A673 (cell line): Measurements from ENCODE around the gene BTBD16. TPM values are rescaled to one million over a fixed set of nuclear protein-coding genes. Genes with fewer than 3 reads are reported as not detected.
A peak's percentile ranks its signal among the peaks of the same experiment; 100 is the strongest.

ENCODE experiments used
- BruUV-seq: library from RNA; stranded (reverse); fragments of 400-500 nt; replicated peaks from 2 replicates; lab custom pipeline; 2021; lab: Mats Ljungman, UMichigan
- CTCF ChIA-PET: fragments of 300-600 bp; sonication (Branson Sonifier 250); formaldehyde crosslinking; loops from one replicate; lab custom pipeline; 2022; ENCODE audit warnings: antibody characterized with exemption; lab: Charles Lee
- POLR2A ChIA-PET: fragments of 300-600 bp; sonication (Branson Sonifier 250); formaldehyde crosslinking; loops from one replicate; lab custom pipeline; 2022; ENCODE audit warnings: antibody characterized with exemption; ENCODE audit not compliant: low non-redundant PET; lab: Charles Lee
- DNase-seq: peaks from one replicate; pipeline ENCODE4 v3.0.0-alpha.2; 2015; ENCODE audit warnings: low spot score
- H3K27ac ChIP-seq: fragments of 200-600 bp; sonication (generic); 2 replicates; pipeline ENCODE4 v1.5.1; 2016; ENCODE audit warnings: mixed run types, low read depth, mild to moderate bottlenecking, mixed read lengths, antibody characterized with exemption, low read length; ENCODE audit not compliant: poor library complexity, severe bottlenecking
- H3K27me3 ChIP-seq: fragments of 200-600 bp; sonication (generic); replicated peaks from 2 replicates; pipeline ENCODE4 v1.6.1; 2017; ENCODE audit warnings: mixed run types, low read depth, mild to moderate bottlenecking, mixed read lengths, antibody characterized with exemption, low read length; ENCODE audit not compliant: insufficient read depth, poor library complexity
- H3K36me3 ChIP-seq: fragments of 200-600 bp; sonication (generic); 2 replicates; pipeline ENCODE4 v1.6.1; 2016; ENCODE audit warnings: mixed run types, mild to moderate bottlenecking, mixed read lengths, antibody characterized with exemption, low read length; ENCODE audit not compliant: insufficient read depth, poor library complexity, severe bottlenecking
- H3K4me1 ChIP-seq: fragments of 200-600 bp; sonication (generic); 2 replicates; pipeline ENCODE4 v1.6.1; 2017; ENCODE audit warnings: mixed run types, mild to moderate bottlenecking, mixed read lengths, antibody characterized with exemption, low read length; ENCODE audit not compliant: insufficient read depth, poor library complexity, severe bottlenecking
- H3K4me3 ChIP-seq: fragments of 200-600 bp; sonication (generic); 2 replicates; pipeline ENCODE4 v1.5.1; 2016; ENCODE audit warnings: low read depth, mixed run types, mild to moderate bottlenecking, mixed read lengths, low read length; ENCODE audit not compliant: poor library complexity, severe bottlenecking
- H3K9me3 ChIP-seq: fragments of 200-600 bp; sonication (generic); 2 replicates; pipeline ENCODE4 v1.6.1; 2016; ENCODE audit warnings: mixed run types, low read depth, mild to moderate bottlenecking, mixed read lengths, antibody characterized with exemption, low read length; ENCODE audit not compliant: poor library complexity, severe bottlenecking
- EZH2 ChIP-seq: fragments of 200-600 bp; sonication (generic); IDR thresholded peaks from 2 replicates; pipeline ENCODE4 v1.6.1; 2017; ENCODE audit warnings: borderline replicate concordance, low read depth, mild to moderate bottlenecking, mixed read lengths, antibody characterized with exemption, low read length; ENCODE audit not compliant: poor library complexity, severe bottlenecking
- intact Hi-C: fragments of 100-400 bp; cut with micrococcal nuclease; formaldehyde crosslinking; loops from one replicate; pipeline ENCODE4 v1.10.0; 2022; ENCODE audit not compliant: unreplicated experiment
- total RNA-seq: library from RNA; stranded (reverse); gene quantifications from 2 replicates; pipeline ENCODE4 v1.2.3, GENCODE V29; 2021
- TF ChIP-seq, protein P1 (sequence below): fragments of 300-800, 200-600 bp; sonication (generic); conservative IDR thresholded peaks from 2 replicates; pipeline ENCODE4 v1.5.1; 2017; ENCODE audit warnings: low read depth, mild to moderate bottlenecking, antibody characterized with exemption, low read length, moderate library complexity, mixed read lengths

BTBD16 gene
- total RNA-seq, 1 experiment from 2014 or later, result not detected

DNA sequence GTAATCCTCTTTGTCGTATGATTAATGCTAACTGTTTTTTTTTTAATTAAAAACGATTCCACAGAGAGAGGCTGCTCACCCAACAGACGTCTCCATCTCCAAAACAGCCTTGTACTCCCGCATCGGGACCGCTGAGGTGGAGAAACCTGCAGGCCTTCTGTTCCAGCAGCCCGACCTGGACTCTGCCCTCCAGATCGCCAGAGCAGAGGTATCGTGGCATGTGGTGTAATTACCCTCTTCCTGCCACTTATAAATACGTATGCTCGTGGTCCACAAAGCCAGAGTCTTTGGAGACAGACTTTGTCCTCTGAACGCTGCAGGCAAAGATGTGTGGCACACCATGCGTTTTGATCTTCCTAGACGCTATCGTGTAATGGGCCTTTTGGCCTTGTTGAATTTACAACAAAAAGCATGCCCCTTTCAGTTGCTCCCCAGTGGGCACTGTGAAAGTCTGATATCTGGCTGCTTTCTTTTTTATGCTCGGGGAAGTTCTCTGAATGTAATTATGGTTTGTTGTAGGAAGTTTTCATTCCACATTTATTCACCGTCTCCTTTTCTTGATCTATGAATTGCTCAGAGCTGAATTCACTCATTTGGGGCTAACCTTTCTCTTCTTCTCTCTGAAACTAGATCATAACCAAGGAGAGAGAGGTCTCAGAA lies 33.6 kb upstream of the BTBD16 start:
- H3K9me3 ChIP-seq, result no peaks in the 10 kb centered on the region
- no peak overlapping the region for H3K4me3 ChIP-seq
- DNase-seq, result no peak
- TF ChIP-seq EZH2, result no peak
- TF ChIP-seq, protein P1, sequence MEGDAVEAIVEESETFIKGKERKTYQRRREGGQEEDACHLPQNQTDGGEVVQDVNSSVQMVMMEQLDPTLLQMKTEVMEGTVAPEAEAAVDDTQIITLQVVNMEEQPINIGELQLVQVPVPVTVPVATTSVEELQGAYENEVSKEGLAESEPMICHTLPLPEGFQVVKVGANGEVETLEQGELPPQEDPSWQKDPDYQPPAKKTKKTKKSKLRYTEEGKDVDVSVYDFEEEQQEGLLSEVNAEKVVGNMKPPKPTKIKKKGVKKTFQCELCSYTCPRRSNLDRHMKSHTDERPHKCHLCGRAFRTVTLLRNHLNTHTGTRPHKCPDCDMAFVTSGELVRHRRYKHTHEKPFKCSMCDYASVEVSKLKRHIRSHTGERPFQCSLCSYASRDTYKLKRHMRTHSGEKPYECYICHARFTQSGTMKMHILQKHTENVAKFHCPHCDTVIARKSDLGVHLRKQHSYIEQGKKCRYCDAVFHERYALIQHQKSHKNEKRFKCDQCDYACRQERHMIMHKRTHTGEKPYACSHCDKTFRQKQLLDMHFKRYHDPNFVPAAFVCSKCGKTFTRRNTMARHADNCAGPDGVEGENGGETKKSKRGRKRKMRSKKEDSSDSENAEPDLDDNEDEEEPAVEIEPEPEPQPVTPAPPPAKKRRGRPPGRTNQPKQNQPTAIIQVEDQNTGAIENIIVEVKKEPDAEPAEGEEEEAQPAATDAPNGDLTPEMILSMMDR, result no peak
- no TSS peak for BruUV-seq
- intact Hi-C loops, result no loop called here
- CTCF ChIA-PET, result no interaction called here
- H3K27ac ChIP-seq, result no peak overlapping the region
- POLR2A ChIA-PET, result no interaction called here
- H3K36me3 ChIP-seq, result no peaks in the 10 kb centered on the region
- H3K4me1 ChIP-seq, result no peaks in the 10 kb centered on the region
- H3K27me3 ChIP-seq, result no peaks in the 10 kb centered on the region

DNA sequence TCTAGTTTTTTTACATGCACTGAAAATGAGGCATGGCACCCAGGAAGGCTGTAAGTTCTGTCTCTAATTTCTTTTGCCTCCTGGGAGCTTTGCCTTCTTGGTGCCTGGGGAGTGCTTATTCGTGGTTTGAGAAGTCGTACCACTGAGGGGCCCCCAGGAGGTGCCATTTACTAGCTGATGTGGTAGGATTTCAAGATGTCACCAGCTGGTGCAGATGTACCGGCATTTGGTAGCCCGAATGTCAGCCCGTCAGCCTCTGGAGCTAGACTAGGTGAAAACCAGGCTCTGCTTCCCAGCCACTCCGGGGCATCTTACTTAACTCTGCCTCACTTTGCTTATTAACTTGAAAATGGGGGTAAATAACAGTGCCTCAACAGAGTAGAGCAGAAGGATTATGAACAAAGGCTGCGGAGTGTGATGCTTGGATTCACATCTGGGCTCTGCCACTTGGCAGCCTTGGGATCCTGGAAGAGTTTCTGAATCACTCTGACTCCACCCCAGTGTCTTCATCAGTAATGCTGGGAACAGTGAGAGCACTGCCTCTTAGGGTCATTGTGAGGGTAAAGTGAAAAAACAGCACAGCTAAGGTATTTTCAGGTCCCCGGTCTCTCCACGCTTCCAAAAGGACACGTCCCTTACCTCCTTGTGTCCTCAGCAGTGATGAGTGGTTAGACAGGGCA lies 31.4 kb upstream of the BTBD16 start:
- CTCF ChIA-PET, result no interaction called here
- intact Hi-C loops, result no loop called here
- no TSS peak for BruUV-seq

DNA sequence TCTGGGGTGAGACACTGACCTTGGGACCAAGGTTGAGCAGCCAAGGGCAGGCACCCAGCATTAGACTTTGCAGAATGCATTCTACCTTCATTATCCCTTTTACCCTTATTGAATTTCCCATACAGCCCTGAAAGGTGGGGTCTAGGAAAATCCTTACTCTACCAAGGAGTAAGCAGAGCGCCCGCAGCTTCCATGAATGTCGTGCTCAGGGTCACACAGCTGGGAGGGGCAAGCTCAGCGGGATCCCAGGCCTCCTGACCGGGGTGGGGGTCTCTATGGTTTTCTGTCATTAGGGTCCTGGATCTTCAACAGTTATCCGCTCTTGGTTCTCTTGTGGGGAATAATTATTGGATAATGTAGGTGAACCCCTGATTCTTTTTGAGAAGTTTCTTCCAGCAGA lies 30.7 kb upstream of the BTBD16 start:
- Histone ChIP-seq H3K4me3 (no peak overlapping the region), H3K27ac (no peak overlapping the region), H3K4me1 (no peaks in the 10 kb centered on the region), H3K27me3 (peaks cover 10% of the 10 kb centered on the region), H3K9me3 (no peaks in the 10 kb centered on the region), H3K36me3 (no peaks in the 10 kb centered on the region)
- BruUV-seq, result no TSS peak
- intact Hi-C loops, result no loop called here
- TF ChIP-seq, protein P1, result no peak
- no peak for TF ChIP-seq EZH2
- ChIA-PET POLR2A (no interaction called here), CTCF (no interaction called here)
- DNase-seq, result no peak

More for the DNA sequence above, 31.4 kb upstream of the BTBD16 start:
- H3K36me3 ChIP-seq, result no peaks in the 10 kb centered on the region
- H3K27me3 ChIP-seq, result peaks cover 5% of the 10 kb centered on the region
- H3K4me3 ChIP-seq, result no peak overlapping the region
- no peaks in the 10 kb centered on the region for H3K4me1 ChIP-seq
- no peaks in the 10 kb centered on the region for H3K9me3 ChIP-seq
- TF ChIP-seq EZH2, result no peak
- TF ChIP-seq, protein P1, result no peak
- no peak overlapping the region for H3K27ac ChIP-seq
- POLR2A ChIA-PET, result no interaction called here
- peak; percentile 3 for DNase-seq
